ENCODE data around the gene LRP5. TPM values are rescaled to one million over a fixed set of nuclear protein-coding genes. Genes with fewer than 3 reads are reported as not detected.

The LRP5 gene
- total RNA-seq, 2 donors from 2014 or later: 34.6 to 60.9 TPM

- H3K9me3 ChIP-seq: no peaks in the 10 kb centered on the region
- no peak overlapping the region for H3K4me3 ChIP-seq
- no peak for DNase-seq (ENCODE audit: low spot score)
- H3K27ac ChIP-seq: no peak overlapping the region
- no peaks in the 10 kb centered on the region for H3K27me3 ChIP-seq
- H3K4me1 ChIP-seq: peaks cover 0 to 22% of the 10 kb centered on the region in 2 donors
- peaks cover 54% of the 10 kb centered on the region for H3K36me3 ChIP-seq
- TF ChIP-seq, protein P1, sequence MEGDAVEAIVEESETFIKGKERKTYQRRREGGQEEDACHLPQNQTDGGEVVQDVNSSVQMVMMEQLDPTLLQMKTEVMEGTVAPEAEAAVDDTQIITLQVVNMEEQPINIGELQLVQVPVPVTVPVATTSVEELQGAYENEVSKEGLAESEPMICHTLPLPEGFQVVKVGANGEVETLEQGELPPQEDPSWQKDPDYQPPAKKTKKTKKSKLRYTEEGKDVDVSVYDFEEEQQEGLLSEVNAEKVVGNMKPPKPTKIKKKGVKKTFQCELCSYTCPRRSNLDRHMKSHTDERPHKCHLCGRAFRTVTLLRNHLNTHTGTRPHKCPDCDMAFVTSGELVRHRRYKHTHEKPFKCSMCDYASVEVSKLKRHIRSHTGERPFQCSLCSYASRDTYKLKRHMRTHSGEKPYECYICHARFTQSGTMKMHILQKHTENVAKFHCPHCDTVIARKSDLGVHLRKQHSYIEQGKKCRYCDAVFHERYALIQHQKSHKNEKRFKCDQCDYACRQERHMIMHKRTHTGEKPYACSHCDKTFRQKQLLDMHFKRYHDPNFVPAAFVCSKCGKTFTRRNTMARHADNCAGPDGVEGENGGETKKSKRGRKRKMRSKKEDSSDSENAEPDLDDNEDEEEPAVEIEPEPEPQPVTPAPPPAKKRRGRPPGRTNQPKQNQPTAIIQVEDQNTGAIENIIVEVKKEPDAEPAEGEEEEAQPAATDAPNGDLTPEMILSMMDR (IDR thresholded peaks at IDR 0.05): no peak
Observed at GRCh38 chr11:68266936-68267880, 45.2 kb upstream of the LRP5 start.

GRCh38 chr11:68267881-68268240, 44.5 kb upstream of the LRP5 start:
- TF ChIP-seq, protein P1 (IDR thresholded peaks at IDR 0.05): no peak
- H3K4me1 ChIP-seq: peaks cover 0 to 28% of the 10 kb centered on the region in 2 donors

DNA sequence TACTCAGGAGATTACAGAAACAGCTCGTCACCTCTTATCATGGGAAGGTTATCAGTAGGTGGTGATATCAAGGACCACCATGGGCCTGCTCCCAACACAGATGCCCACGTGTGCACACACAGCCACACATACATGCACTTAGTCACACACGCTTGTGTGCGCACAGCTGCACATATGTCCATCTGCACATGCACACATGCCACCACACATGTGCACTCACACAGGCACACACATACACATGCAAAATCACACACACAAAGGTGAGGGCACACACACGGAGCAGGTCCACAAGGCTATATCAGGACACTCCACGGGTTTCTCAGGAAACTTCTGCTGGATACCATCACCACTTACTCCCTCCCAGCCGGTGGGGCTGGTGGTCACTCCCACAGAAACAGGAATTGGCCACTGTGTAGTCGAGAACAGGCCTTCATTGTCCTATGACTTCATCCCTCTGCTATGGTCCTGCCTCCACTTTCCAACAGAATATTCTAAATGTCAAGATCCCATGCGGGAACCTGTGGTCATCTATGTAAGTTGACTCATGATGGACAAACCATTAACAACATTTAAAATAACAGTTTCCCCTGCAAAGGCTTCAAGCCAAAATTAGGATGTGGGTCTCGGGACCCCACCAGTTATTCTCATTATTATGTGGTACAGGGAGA, 42.8 kb upstream of the LRP5 start:
- H3K36me3 ChIP-seq: peaks cover 36% of the 10 kb centered on the region
- no peak for DNase-seq (ENCODE audit: low spot score)
- no peak overlapping the region for H3K4me3 ChIP-seq
- H3K9me3 ChIP-seq: no peaks in the 10 kb centered on the region
- no peaks in the 10 kb centered on the region for H3K27me3 ChIP-seq
- TF ChIP-seq, protein P1 (IDR thresholded peaks at IDR 0.05): no peak
- H3K4me1 ChIP-seq: peaks cover 0 to 31% of the 10 kb centered on the region in 2 donors
- H3K27ac ChIP-seq: peak overlapping the region in 1 of 2 donors; percentile 95

More at GRCh38 chr11:68267881-68268240, 44.5 kb upstream of the LRP5 start:
- no peak for DNase-seq (ENCODE audit: low spot score)
- Histone ChIP-seq H3K36me3 (peaks cover 48% of the 10 kb centered on the region), H3K9me3 (no peaks in the 10 kb centered on the region), H3K4me3 (no peak overlapping the region), H3K27ac (no peak overlapping the region), H3K27me3 (no peaks in the 10 kb centered on the region)

- H3K4me1 ChIP-seq: peaks cover 0 to 31% of the 10 kb centered on the region in 2 donors
Observed at GRCh38 chr11:68270196-68271022, 42.0 kb upstream of the LRP5 start.

More at GRCh38 chr11:68270196-68271022, 42.0 kb upstream of the LRP5 start:
- no peak for DNase-seq (ENCODE audit: low spot score)
- Histone ChIP-seq H3K27me3 (no peaks in the 10 kb centered on the region), H3K27ac (peak overlapping the region; percentile 95 to 97), H3K9me3 (no peaks in the 10 kb centered on the region), H3K36me3 (peaks cover 28% of the 10 kb centered on the region), H3K4me3 (peak overlapping the region; percentile 67 to 88)
- TF ChIP-seq, protein P1 (IDR thresholded peaks at IDR 0.05): no peak

Data from right atrium auricular region (tissue), 2 donors.